Hepatocyte (in vitro differentiated cells): ENCODE results near the gene HLF. TPM values are rescaled to one million over a fixed set of nuclear protein-coding genes. Genes with fewer than 3 reads are reported as not detected.

Source experiments
- DNase-seq: peaks from one replicate; pipeline ENCODE4 v3.0.0-alpha.2; 2016; ENCODE audit warnings: low spot score
- H2AFZ ChIP-seq: fragments of 200-600 bp; sonication (generic); 2 replicates; pipeline ENCODE4 v1.6.0; 2016; ENCODE audit warnings: antibody characterized with exemption, mild to moderate bottlenecking
- H3K27ac ChIP-seq: fragments of 200-600 bp; sonication (generic); 2 replicates; pipeline ENCODE4 v1.5.1; 2016; ENCODE audit warnings: mild to moderate bottlenecking
- H3K27me3 ChIP-seq: fragments of 200-600 bp; sonication (generic); 2 replicates; pipeline ENCODE4 v1.6.1; 2016
- H3K36me3 ChIP-seq: fragments of 200-600 bp; sonication (generic); replicated peaks from 2 replicates; pipeline ENCODE4 v1.5.1; 2016; ENCODE audit warnings: low read depth; ENCODE audit not compliant: insufficient read depth
- H3K4me1 ChIP-seq: fragments of 200-600 bp; sonication (generic); 2 replicates; pipeline ENCODE4 v1.5.1; 2016; ENCODE audit warnings: mild to moderate bottlenecking, moderate library complexity; ENCODE audit not compliant: insufficient read depth
- H3K4me2 ChIP-seq: fragments of 200-600 bp; sonication (generic); 2 replicates; pipeline ENCODE4 v1.6.0; 2016
- H3K4me3 ChIP-seq: fragments of 200-600 bp; sonication (generic); 2 replicates; pipeline ENCODE4 v1.5.1; 2016; ENCODE audit warnings: mild to moderate bottlenecking
- H3K79me2 ChIP-seq: fragments of 200-600 bp; sonication (generic); 2 replicates; pipeline ENCODE4 v1.6.0; 2017; ENCODE audit warnings: mild to moderate bottlenecking
- H3K9me2 ChIP-seq: fragments of 200-600 bp; sonication (generic); replicated peaks from 2 replicates; pipeline ENCODE4 v1.6.0; 2017; ENCODE audit warnings: mild to moderate bottlenecking; ENCODE audit not compliant: insufficient read depth
- H3K9me3 ChIP-seq: fragments of 200-600 bp; sonication (generic); 2 replicates; pipeline ENCODE4 v1.5.1; 2016; ENCODE audit warnings: low read depth, mild to moderate bottlenecking
- H4K20me1 ChIP-seq: fragments of 200-600 bp; sonication (generic); 2 replicates; pipeline ENCODE4 v1.6.0; 2016; ENCODE audit warnings: mild to moderate bottlenecking; ENCODE audit not compliant: insufficient read depth, poor library complexity, severe bottlenecking
- EZH2 ChIP-seq: fragments of 200-600 bp; sonication (generic); IDR thresholded peaks from 2 replicates; pipeline ENCODE4 v1.6.1; 2016; ENCODE audit warnings: antibody characterized with exemption, mild to moderate bottlenecking, borderline replicate concordance
- EZH2phosphoT487 ChIP-seq: fragments of 200-600 bp; sonication (generic); IDR thresholded peaks from one replicate; pipeline ENCODE4 v1.6.1; 2018; ENCODE audit warnings: antibody characterized with exemption, mild to moderate bottlenecking, low read depth, moderate library complexity; ENCODE audit not compliant: unreplicated experiment, severe bottlenecking
- WGBS: methylation state at CpG from one replicate; pipeline ENCODE4 v1.1.6; 2016; ENCODE audit warnings: low lambda C conversion rate; ENCODE audit errors: missing lambda C conversion rate; 5-methylcytosine and 5-hydroxymethylcytosine counted together
- polyA plus RNA-seq: library from polyadenylated mRNA; unstranded; fragments of >200 nt; fragmentation: Nextera tagmentation; extraction: Ambion mirVana; gene quantifications from 2 replicates; pipeline ENCODE4 v1.2.1, GENCODE V29; 2016
- total RNA-seq: library from RNA; depleted of rRNA; stranded (reverse); fragments of >200 nt; gene quantifications from 2 replicates; pipeline ENCODE4 v1.2.3, GENCODE V29; 2014
- TF ChIP-seq, protein P1 (sequence below): fragments of 200-600 bp; sonication (generic); IDR thresholded peaks from 2 replicates; pipeline ENCODE4 v1.5.1; 2016; ENCODE audit warnings: antibody characterized with exemption, mild to moderate bottlenecking; ENCODE audit not compliant: poor library complexity

Gene HLF
- total and polyA plus RNA-seq, 2 experiments from 2014 or later, result 0.48 to 0.60 TPM

DNA sequence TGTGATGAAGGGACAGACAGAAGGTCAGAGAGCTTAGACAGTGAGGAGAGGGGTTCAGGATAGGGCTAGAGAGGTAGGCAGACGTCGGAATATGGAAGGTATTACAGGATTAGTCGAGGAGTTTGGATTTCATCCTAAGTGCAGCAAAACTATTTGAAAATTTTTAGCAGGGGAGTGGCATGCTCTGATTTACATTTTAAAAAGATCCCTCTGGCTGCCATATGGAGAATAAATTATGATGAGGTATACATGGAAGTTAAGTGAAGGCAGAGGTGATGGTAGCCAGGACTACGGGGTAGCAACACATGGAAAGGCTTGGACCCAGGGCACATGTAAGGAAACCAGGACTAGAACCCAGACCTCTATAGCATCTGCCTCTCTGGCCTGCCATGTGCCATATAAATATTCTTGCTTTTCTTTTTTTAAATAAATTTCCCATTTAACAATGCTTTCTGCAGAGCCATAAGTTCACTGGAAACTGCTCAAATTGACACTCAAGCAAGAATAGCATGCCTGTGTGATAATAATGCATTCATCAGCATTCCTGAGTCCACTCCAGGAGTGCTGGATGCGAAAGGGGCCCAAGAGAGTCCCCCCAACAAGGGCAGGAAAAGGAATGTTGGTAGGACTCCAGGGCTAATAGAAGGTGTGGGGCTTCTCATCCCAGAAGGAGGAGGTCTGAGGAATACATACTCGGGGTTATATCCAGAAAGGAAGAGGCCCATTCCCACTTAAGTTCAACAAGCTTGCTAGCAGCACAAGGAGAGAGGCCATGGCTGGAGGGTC is 78.2 kb downstream of the HLF start:
- Histone ChIP-seq H3K27ac (no peak overlapping the region), H3K4me2 (no peak overlapping the region), H3K9me2 (no peaks in the 10 kb centered on the region), H3K4me3 (no peak overlapping the region), H2AFZ (no peak overlapping the region), H4K20me1 (no peaks in the 10 kb centered on the region), H3K4me1 (no peaks in the 10 kb centered on the region), H3K9me3 (no peaks in the 10 kb centered on the region), H3K36me3 (no peaks in the 10 kb centered on the region), H3K27me3 (peaks cover 4% of the 10 kb centered on the region), H3K79me2 (no peaks in the 10 kb centered on the region)
- TF ChIP-seq EZH2phosphoT487 (no peak), EZH2 (no peak)
- TF ChIP-seq, protein P1, sequence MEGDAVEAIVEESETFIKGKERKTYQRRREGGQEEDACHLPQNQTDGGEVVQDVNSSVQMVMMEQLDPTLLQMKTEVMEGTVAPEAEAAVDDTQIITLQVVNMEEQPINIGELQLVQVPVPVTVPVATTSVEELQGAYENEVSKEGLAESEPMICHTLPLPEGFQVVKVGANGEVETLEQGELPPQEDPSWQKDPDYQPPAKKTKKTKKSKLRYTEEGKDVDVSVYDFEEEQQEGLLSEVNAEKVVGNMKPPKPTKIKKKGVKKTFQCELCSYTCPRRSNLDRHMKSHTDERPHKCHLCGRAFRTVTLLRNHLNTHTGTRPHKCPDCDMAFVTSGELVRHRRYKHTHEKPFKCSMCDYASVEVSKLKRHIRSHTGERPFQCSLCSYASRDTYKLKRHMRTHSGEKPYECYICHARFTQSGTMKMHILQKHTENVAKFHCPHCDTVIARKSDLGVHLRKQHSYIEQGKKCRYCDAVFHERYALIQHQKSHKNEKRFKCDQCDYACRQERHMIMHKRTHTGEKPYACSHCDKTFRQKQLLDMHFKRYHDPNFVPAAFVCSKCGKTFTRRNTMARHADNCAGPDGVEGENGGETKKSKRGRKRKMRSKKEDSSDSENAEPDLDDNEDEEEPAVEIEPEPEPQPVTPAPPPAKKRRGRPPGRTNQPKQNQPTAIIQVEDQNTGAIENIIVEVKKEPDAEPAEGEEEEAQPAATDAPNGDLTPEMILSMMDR, result no peak
- 82% methylated on average over 6 of the region's 6 CpGs for WGBS
- no peak for DNase-seq

DNA sequence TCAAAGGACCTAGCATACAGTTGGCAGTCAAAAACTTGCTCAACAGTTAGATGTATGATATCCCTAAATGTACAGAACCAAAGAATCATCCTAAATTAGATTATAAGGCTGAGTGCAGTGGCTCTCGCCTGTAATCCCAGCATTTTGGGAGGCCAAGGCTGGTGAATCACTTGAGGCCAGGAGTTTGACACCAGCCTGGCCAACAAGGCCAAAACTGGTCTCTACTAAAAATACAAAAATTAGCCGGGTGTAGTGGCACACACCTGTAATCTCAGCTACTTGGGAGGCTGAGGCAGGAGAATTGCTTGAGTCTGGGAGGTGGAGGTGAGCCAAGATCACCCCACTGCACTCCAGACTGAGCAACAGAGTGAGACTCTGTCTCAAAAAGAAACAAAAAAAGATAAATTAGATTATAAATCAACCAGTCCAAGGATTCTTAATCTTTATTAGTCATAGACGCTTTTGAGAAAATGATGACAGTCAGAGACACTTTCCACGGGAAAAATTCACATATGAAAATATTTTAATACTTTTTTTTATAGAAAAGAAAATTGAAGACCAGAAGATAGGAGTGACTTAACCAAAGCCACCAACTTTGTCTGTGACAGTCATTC is 79.2 kb downstream of the HLF start:
- Histone ChIP-seq H3K4me2 (no peak overlapping the region), H3K27ac (no peak overlapping the region), H3K4me3 (no peak overlapping the region), H3K79me2 (no peaks in the 10 kb centered on the region), H3K27me3 (peaks cover 1% of the 10 kb centered on the region), H3K9me3 (no peaks in the 10 kb centered on the region), H3K9me2 (no peaks in the 10 kb centered on the region), H3K36me3 (no peaks in the 10 kb centered on the region), H3K4me1 (no peaks in the 10 kb centered on the region), H4K20me1 (no peaks in the 10 kb centered on the region), H2AFZ (no peak overlapping the region)
- no peak for DNase-seq
- no peak for TF ChIP-seq EZH2
- TF ChIP-seq, protein P1, result no peak
- 79% methylated on average over 4 of the region's 4 CpGs for WGBS

DNA sequence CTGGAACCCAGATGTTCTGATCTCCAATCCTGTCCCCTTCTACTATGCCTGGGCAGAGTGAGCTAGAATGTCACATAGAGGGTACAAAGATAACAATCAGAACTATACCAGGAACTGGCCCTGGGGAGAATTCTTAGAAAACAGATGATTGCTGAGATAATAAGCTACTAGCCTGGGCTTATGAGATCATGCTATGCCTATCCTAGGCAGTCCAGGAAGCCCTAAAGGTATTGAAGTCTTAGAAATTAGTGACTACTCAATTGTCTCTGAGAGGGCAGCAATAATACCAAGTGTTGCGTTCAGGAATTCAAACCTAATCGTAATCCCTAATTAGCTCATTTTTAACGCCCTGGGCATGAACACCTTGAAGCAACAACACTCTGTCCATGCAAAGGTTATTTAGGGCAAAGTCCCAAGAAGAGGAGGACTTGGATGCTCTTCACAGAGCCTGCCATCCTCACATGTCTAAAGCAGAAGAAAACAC is 79.8 kb downstream of the HLF start:
- H3K27me3 ChIP-seq, result no peaks in the 10 kb centered on the region
- H3K4me2 ChIP-seq, result no peak overlapping the region
- H3K4me1 ChIP-seq, result no peaks in the 10 kb centered on the region
- H3K27ac ChIP-seq, result no peak overlapping the region
- H3K79me2 ChIP-seq, result no peaks in the 10 kb centered on the region
- H3K36me3 ChIP-seq, result no peaks in the 10 kb centered on the region
- H3K9me3 ChIP-seq, result no peaks in the 10 kb centered on the region
- no peaks in the 10 kb centered on the region for H3K9me2 ChIP-seq
- no peak overlapping the region for H3K4me3 ChIP-seq
- DNase-seq, result no peak
- TF ChIP-seq EZH2 (no peak), EZH2phosphoT487 (no peak)
- TF ChIP-seq, protein P1, result no peak
- WGBS, result 87% methylated on average over 3 of the region's 3 CpGs
- no peaks in the 10 kb centered on the region for H4K20me1 ChIP-seq
- no peak overlapping the region for H2AFZ ChIP-seq
